Astrocyte of the cerebellum (primary cell): ENCODE results near the gene VCAN.
A peak's percentile ranks its signal among the peaks of the same experiment; 100 is the strongest.

Experiments
- DNase-seq: peaks from one replicate; pipeline ENCODE4 v3.0.0-alpha.2; 2011; ENCODE audit warnings: low read depth
- H3K4me3 ChIP-seq: 2 replicates; pipeline ENCODE4 v1.5.1; 2011; ENCODE audit warnings: mild to moderate bottlenecking, low read depth, low read length, moderate library complexity
- in situ Hi-C: cut with HindIII; loops from 2 replicates; pipeline ENCODE4 v1.10.0; 2017; ENCODE audit warnings: low sequenced_read_pairs
- TF ChIP-seq, protein P1 (sequence below): IDR thresholded peaks from 2 replicates; pipeline ENCODE4 v1.5.1; 2012; ENCODE audit warnings: low read length, low read depth, moderate library complexity, mild to moderate bottlenecking; ENCODE audit errors: missing control alignments

The VCAN gene

DNA sequence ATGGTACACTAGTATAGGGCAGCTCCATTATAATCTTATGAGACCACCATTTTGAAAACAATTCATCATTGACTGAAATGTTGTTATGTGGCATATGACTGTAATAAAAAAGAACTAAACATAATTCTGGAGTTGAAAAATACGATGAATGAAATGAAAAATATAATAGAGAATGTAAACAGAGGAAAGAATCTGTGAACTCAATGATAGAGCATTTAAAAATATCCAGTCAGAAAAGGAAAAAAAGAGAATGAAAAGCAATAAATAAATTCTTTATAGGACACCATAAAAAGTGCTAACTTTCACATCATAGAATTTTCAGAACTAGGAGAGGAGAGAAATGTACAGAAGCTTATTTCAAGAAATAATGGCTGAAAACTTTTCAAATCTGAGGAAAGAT, 17.6 kb upstream of the VCAN start:
- TF ChIP-seq, protein P1, sequence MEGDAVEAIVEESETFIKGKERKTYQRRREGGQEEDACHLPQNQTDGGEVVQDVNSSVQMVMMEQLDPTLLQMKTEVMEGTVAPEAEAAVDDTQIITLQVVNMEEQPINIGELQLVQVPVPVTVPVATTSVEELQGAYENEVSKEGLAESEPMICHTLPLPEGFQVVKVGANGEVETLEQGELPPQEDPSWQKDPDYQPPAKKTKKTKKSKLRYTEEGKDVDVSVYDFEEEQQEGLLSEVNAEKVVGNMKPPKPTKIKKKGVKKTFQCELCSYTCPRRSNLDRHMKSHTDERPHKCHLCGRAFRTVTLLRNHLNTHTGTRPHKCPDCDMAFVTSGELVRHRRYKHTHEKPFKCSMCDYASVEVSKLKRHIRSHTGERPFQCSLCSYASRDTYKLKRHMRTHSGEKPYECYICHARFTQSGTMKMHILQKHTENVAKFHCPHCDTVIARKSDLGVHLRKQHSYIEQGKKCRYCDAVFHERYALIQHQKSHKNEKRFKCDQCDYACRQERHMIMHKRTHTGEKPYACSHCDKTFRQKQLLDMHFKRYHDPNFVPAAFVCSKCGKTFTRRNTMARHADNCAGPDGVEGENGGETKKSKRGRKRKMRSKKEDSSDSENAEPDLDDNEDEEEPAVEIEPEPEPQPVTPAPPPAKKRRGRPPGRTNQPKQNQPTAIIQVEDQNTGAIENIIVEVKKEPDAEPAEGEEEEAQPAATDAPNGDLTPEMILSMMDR: no peak
- DNase-seq: no peak
- H3K4me3 ChIP-seq: no peak overlapping the region
- in situ Hi-C loops: no loop called here

- no peak for DNase-seq
- H3K4me3 ChIP-seq: no peak overlapping the region
- TF ChIP-seq, protein P1: no peak
- in situ Hi-C loops: no loop called here
Measured at GRCh38 chr5:83464261-83464660, 7.3 kb upstream of the VCAN start.

DNA sequence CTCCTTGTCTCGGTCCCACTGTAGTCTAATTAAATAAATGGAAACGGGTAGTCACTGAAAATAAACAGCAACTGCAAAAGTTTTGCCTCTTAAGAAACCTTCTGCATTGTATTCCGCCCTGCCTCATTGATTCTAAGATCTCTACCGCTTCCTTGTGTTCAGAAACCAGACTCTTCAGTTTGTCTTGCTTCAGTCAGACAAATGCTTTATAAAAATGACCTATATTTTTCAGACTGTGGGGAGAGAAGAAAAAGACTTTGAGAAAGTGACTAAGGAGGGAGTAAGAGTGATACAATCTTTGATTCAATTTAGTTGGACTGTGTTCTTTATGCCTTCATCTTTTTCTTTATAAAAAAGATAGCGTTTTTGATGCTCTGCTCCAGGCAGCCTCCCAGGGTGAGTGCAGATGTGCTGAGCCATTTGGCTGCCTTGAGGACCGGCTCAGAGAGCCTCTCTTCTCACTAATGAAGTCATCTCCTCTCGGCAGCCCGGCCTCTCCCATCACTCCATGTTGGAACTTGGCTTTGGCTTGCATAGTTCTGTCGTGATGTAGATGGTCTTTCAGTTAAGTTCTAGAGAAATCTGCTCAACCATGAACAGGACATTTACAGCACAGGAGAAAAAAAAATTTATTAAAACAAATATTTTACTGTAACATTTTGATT, 4.0 kb upstream of the VCAN start:
- in situ Hi-C loops: no loop called here
- no peak overlapping the region for H3K4me3 ChIP-seq
- no peak for DNase-seq
- TF ChIP-seq, protein P1: no peak

- no peak overlapping the region for H3K4me3 ChIP-seq
- in situ Hi-C loops: no loop called here
- DNase-seq: no peak
- TF ChIP-seq, protein P1: no peak
Measured at GRCh38 chr5:83469075-83469474, 2.5 kb upstream of the VCAN start.

DNA sequence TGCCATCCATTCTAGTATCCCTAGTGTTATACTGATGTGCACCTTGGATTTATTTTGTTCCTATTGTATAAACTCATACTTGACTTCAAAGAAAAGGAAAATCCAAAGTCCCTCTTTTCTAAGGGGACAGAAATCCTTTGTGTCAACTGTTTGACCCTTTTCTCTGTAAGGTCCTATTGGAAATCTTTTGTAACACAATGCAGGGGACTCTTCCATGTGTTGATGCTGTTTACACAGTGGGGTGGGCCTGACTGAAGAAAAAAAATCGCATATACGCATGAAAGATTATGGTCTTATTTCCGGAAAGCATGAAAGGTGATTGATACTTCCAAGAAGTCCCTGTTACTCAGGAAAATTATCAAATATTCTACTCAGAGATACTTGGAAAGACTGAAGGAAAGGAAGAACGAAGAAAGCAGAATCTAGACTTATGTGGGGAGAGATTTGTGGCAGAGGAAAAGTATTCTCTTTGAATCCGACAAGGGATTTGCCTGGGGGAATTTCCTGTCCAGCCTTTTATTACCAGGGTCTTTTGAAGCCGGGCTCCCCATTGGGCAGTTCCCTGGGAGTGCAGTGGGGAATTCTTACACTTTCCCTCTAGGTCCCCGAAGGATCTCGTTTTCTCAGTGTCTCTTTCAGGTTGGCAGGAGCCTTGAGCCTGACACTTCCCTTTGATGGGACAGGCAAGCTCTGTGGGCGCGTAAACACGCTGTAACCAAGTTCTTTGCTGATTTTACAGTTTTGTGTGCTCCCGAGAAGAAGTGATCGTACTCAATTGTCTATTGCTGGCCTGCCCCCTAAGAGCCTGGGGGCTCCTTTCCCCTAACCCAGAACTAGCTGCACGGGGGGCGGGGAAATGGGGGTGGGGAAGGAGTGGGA, 779 bp upstream of the VCAN start:
- in situ Hi-C loops: no loop called here
- TF ChIP-seq, protein P1: no peak
- DNase-seq: no peak
- peak overlapping the region; percentile 80 for H3K4me3 ChIP-seq

DNA sequence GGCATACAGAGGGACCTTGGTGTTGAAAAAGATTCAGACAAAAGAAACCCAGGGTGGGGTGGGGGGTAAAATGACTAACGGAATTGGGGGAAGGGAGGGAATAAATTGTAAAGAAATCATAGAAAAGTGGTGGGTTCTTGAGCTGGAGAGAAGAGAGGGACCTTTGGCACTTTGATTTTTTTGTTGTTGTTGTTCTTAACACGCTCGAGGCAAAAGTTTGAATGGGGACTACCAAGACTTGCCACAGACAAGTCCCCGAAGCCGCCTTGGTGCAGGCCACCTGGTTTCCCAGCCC, 616 bp downstream of the VCAN start:
- in situ Hi-C loops: no loop called here
- DNase-seq: no peak
- TF ChIP-seq, protein P1: no peak
- peak overlapping the region; percentile 80 for H3K4me3 ChIP-seq
